ENCODE results near the gene AQP6.

GRCh38 chr12:49939707-49940106, 33.0 kb upstream of the AQP6 start:
- TF ChIP-seq CTCF (IDR thresholded peaks at IDR 0.05) (no peak), POLR2A (IDR thresholded peaks at IDR 0.05) (no peak)
